Measurements from ENCODE around the gene LRRC71. TPM values are rescaled to one million over a fixed set of nuclear protein-coding genes. Genes with fewer than 3 reads are reported as not detected.

Gene LRRC71
- polyA plus RNA-seq, 3 donors, result not detected

GRCh38 chr1:156900896-156901589 lies 19.4 kb upstream of the LRRC71 start:
- intact Hi-C loops (cut with micrococcal nuclease), result no loop called here
- Histone ChIP-seq H3K9ac (ENCODE audit: insufficient read depth, low read length, poor library complexity, severe bottlenecking) (no peak overlapping the region), H3K9me3 (replicated peaks in 1 of 2; ENCODE audit: control insufficient read depth in 1 of 2, insufficient read depth in 1 of 2, low read length in 2 of 2) (no peaks in the 10 kb centered on the region), H3K36me3 (replicated peaks in 1 of 2; ENCODE audit: control insufficient read depth in 1 of 2, insufficient read depth in 2 of 2, low read length in 2 of 2) (no peaks in the 10 kb centered on the region), H3K27me3 (ENCODE audit: control insufficient read depth in 2 of 2, insufficient read depth in 2 of 2, low read length in 2 of 2) (no peaks in the 10 kb centered on the region), H3K27ac (ENCODE audit: low read depth in 1 of 2, low read length in 2 of 2) (no peak overlapping the region), H3K4me1 (ENCODE audit: control insufficient read depth in 1 of 2, insufficient read depth in 2 of 2, low read length in 2 of 2) (peaks cover 8 to 9% of the 10 kb centered on the region in 2 donors), H2AFZ (ENCODE audit: insufficient read depth, low read depth, low read length, poor library complexity, severe bottlenecking) (no peak overlapping the region), H3K4me2 (replicated peaks; ENCODE audit: extremely low read depth, low read length, poor library complexity, severe bottlenecking) (no peak overlapping the region), H3K4me3 (replicated peaks in 1 of 3; ENCODE audit: low read depth in 2 of 3, low read length in 3 of 3) (no peak overlapping the region), H4K20me1 (ENCODE audit: insufficient read depth, low read length) (no peaks in the 10 kb centered on the region), H3K79me2 (ENCODE audit: insufficient read depth, low read length) (no peaks in the 10 kb centered on the region)
- 89% methylated on average over 2 of the region's 6 CpGs for WGBS (ENCODE audit: insufficient coverage)
- no peak for DNase-seq
- Mint-ChIP-seq H3K9me3 (no peaks in the 10 kb centered on the region), H3K36me3 (no peaks in the 10 kb centered on the region), H3K27ac (peak overlapping the region in 1 of 7 donors; percentile 73), H3K4me3 (no peak overlapping the region), H3K4me1 (peaks cover 21% of the 10 kb centered on the region), H3K27me3 (ENCODE audit: low read depth in 3 of 3) (peaks cover 11 to 15% (median 13%) of the 10 kb centered on the region in 3 donors)
- no peak for TF ChIP-seq CTCF (IDR thresholded peaks at IDR 0.05)

GRCh38 chr1:156901590-156901900 lies 18.9 kb upstream of the LRRC71 start:
- Histone ChIP-seq H2AFZ (ENCODE audit: insufficient read depth, low read depth, low read length, poor library complexity, severe bottlenecking) (no peak overlapping the region), H3K9me3 (replicated peaks in 1 of 2; ENCODE audit: control insufficient read depth in 1 of 2, insufficient read depth in 1 of 2, low read length in 2 of 2) (no peaks in the 10 kb centered on the region), H3K4me2 (replicated peaks; ENCODE audit: extremely low read depth, low read length, poor library complexity, severe bottlenecking) (no peak overlapping the region), H3K4me3 (replicated peaks in 1 of 3; ENCODE audit: low read depth in 2 of 3, low read length in 3 of 3) (no peak overlapping the region), H3K79me2 (ENCODE audit: insufficient read depth, low read length) (no peaks in the 10 kb centered on the region), H3K27ac (ENCODE audit: low read depth in 1 of 2, low read length in 2 of 2) (no peak overlapping the region), H4K20me1 (ENCODE audit: insufficient read depth, low read length) (no peaks in the 10 kb centered on the region), H3K36me3 (replicated peaks in 1 of 2; ENCODE audit: control insufficient read depth in 1 of 2, insufficient read depth in 2 of 2, low read length in 2 of 2) (no peaks in the 10 kb centered on the region), H3K27me3 (ENCODE audit: control insufficient read depth in 2 of 2, insufficient read depth in 2 of 2, low read length in 2 of 2) (no peaks in the 10 kb centered on the region), H3K4me1 (ENCODE audit: control insufficient read depth in 1 of 2, insufficient read depth in 2 of 2, low read length in 2 of 2) (peaks cover 8 to 9% of the 10 kb centered on the region in 2 donors), H3K9ac (ENCODE audit: insufficient read depth, low read length, poor library complexity, severe bottlenecking) (no peak overlapping the region)
- Mint-ChIP-seq H3K4me1 (peaks cover 21% of the 10 kb centered on the region), H3K4me3 (no peak overlapping the region), H3K9me3 (peaks cover 0 to 2% (median 0%) of the 10 kb centered on the region in 7 donors), H3K36me3 (no peaks in the 10 kb centered on the region), H3K27ac (peak overlapping the region in 1 of 7 donors; percentile 73), H3K27me3 (ENCODE audit: low read depth in 3 of 3) (peaks cover 11 to 14% (median 11%) of the 10 kb centered on the region in 3 donors)
- no peak for DNase-seq
- intact Hi-C loops (cut with micrococcal nuclease), result no loop called here
- TF ChIP-seq CTCF (IDR thresholded peaks at IDR 0.05), result no peak
- 94% methylated on average over 4 of the region's 4 CpGs for WGBS (ENCODE audit: insufficient coverage)
